ENCODE measurements around the gene C1orf174. TPM values are rescaled to one million over a fixed set of nuclear protein-coding genes. Genes with fewer than 3 reads are reported as not detected.
"Not testable (repeated sequence)": the region's sequence is repeated elsewhere in the genome, so short reads cannot be mapped to it uniquely, and the experiment has no call there.

The C1orf174 gene
- total and polyA plus RNA-seq, 2 donors, result 19.3 to 23.1 TPM

DNA sequence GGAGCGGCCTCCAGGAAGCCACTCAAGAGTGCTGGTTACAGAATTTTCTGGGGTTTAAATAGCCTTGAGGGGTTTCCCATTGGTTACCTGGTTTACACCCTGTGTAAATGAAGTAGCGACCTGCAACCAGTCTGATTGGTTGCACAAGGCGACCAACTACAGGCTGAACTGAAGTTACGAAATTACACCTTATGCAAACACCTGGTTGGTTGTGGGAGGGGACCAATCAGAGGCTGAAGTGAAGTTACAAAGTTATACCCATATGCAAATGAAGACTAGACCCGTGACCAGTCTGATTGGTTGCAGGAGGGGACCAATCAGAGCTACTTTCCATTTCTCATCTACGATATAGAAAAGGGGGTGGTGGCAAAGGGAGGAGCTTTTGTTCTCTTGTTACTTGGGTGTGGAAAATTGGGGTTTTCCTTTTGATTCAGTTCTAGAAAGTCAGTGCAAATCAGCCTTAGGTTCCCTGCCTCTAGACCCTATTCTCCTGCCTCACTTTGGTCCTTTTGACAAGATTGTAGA is 22.2 kb upstream of the C1orf174 start:
- H3K4me3 ChIP-seq (ENCODE audit: low read length in 2 of 2), result no peak overlapping the region
- WGBS, result 89% methylated on average over 6 of the region's 6 CpGs
- H3K9me3 ChIP-seq (ENCODE audit: control insufficient read depth in 2 of 2, insufficient read depth in 1 of 2, low read length in 1 of 2), result no peaks in the 10 kb centered on the region
- no peaks in the 10 kb centered on the region for H3K27me3 ChIP-seq (ENCODE audit: control insufficient read depth in 2 of 2, insufficient read depth in 1 of 2, low read length in 1 of 2)
- no peaks in the 10 kb centered on the region for H3K4me1 ChIP-seq (ENCODE audit: control insufficient read depth in 2 of 2, insufficient read depth in 2 of 2, low read length in 2 of 2)
- H3K27ac ChIP-seq (ENCODE audit: low read depth in 1 of 2, low read length in 1 of 2), result no peak overlapping the region
- no peaks in the 10 kb centered on the region for H3K36me3 ChIP-seq (ENCODE audit: control insufficient read depth in 2 of 2, insufficient read depth in 2 of 2, low read length in 1 of 2)
- no peak for DNase-seq (ENCODE audit: low read depth in 6 of 9, low spot score in 9 of 9)

DNA sequence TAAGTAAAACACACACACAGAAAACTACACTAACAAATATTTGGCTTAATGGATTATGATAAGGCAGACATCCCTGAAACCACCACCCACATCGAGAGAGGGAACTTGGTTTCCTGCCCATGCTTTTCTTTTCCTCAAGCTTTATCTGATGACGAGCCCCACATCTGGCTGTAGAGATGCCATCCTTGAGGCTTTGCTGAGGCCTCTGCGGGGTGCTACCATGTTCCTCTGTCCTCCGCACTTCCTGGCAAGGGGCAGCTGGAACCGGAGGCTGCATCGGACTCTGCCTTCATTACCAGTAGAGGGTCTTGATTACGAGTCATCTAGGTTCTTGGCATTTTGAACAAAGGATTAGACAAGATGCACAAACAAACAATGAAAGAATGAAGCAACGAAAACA is 21.7 kb upstream of the C1orf174 start:
- H3K27ac ChIP-seq (ENCODE audit: low read depth in 1 of 2, low read length in 1 of 2), result no peak overlapping the region
- no peaks in the 10 kb centered on the region for H3K9me3 ChIP-seq (ENCODE audit: control insufficient read depth in 2 of 2, insufficient read depth in 1 of 2, low read length in 1 of 2)
- H3K4me3 ChIP-seq (ENCODE audit: low read length in 2 of 2), result no peak overlapping the region
- no peaks in the 10 kb centered on the region for H3K4me1 ChIP-seq (ENCODE audit: control insufficient read depth in 2 of 2, insufficient read depth in 2 of 2, low read length in 2 of 2)
- H3K36me3 ChIP-seq (ENCODE audit: control insufficient read depth in 2 of 2, insufficient read depth in 2 of 2, low read length in 1 of 2), result no peaks in the 10 kb centered on the region
- H3K27me3 ChIP-seq (ENCODE audit: control insufficient read depth in 2 of 2, insufficient read depth in 1 of 2, low read length in 1 of 2), result no peaks in the 10 kb centered on the region
- no peak for DNase-seq (ENCODE audit: low read depth in 6 of 9, low spot score in 9 of 9)
- WGBS, result 68% methylated on average over 8 of the region's 8 CpGs

DNA sequence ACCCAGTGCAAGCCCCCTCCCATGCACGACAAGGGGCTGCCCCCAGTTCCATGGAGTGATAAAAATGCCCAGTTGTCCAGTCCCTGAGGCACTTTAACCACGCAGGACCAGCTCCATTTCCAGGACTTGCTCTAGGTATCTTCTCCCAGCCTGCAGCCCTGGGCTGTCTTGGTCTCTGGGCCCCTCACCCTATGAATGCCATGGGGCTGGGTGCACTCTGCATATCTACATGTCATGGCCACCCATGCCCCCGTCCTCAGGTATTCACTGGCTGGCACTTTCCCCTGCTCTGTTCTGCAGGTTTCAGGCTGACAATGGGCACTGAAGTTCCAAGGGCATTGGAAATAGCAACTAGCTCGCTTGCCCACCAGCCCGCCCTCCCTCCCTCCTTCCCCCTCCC is 19.6 kb upstream of the C1orf174 start:
- no peak overlapping the region for H3K27ac ChIP-seq (ENCODE audit: low read depth in 1 of 2, low read length in 1 of 2)
- H3K36me3 ChIP-seq (ENCODE audit: control insufficient read depth in 2 of 2, insufficient read depth in 2 of 2, low read length in 1 of 2), result no peaks in the 10 kb centered on the region
- H3K4me1 ChIP-seq (ENCODE audit: control insufficient read depth in 2 of 2, insufficient read depth in 2 of 2, low read length in 2 of 2), result no peaks in the 10 kb centered on the region
- DNase-seq (ENCODE audit: low read depth in 6 of 9, low spot score in 9 of 9), result no peak
- H3K4me3 ChIP-seq (ENCODE audit: low read length in 2 of 2), result no peak overlapping the region
- no peaks in the 10 kb centered on the region for H3K9me3 ChIP-seq (ENCODE audit: control insufficient read depth in 2 of 2, insufficient read depth in 1 of 2, low read length in 1 of 2)
- H3K27me3 ChIP-seq (ENCODE audit: control insufficient read depth in 2 of 2, insufficient read depth in 1 of 2, low read length in 1 of 2), result no peaks in the 10 kb centered on the region
- WGBS, result 88% methylated on average over 5 of the region's 5 CpGs

DNA sequence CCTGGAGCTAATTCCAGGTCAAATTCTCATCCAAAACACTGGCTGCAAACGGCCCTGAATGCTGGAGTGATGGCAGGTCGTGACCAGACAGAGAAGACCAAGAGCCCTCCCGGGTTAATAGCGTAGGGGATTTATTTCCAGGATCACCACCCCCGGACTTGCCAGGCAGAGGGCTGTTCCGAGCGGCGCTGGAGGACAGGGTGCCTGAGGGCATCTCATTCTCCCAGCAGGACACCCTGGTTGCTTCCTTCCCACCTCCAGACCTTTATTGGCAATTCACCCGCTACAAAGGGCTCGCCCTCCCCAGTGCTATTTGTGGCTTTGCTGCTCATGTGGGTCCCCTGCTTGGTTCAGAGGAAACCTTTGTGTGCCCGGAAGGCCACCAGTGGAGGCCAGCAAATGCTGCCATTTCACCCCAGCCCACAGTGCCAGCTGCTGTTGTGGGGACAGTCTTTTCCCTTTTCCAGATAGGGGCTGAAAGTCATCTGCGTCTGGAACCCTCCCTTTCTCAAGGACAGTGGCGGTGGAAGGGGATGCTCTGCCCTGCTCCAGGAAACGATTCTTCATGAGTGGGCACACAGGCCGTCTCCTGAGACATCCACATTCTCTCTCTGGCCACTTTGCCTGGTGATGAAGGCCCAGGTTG is 19.0 kb upstream of the C1orf174 start:
- no peak for DNase-seq (ENCODE audit: low read depth in 6 of 9, low spot score in 9 of 9)
- no peaks in the 10 kb centered on the region for H3K36me3 ChIP-seq (ENCODE audit: control insufficient read depth in 2 of 2, insufficient read depth in 2 of 2, low read length in 1 of 2)
- H3K4me1 ChIP-seq (ENCODE audit: control insufficient read depth in 2 of 2, insufficient read depth in 2 of 2, low read length in 2 of 2), result no peaks in the 10 kb centered on the region
- H3K27ac ChIP-seq (ENCODE audit: low read depth in 1 of 2, low read length in 1 of 2), result no peak overlapping the region
- WGBS, result 86% methylated on average over 15 of the region's 15 CpGs
- no peak overlapping the region for H3K4me3 ChIP-seq (ENCODE audit: low read length in 2 of 2)
- no peaks in the 10 kb centered on the region for H3K27me3 ChIP-seq (ENCODE audit: control insufficient read depth in 2 of 2, insufficient read depth in 1 of 2, low read length in 1 of 2)
- no peaks in the 10 kb centered on the region for H3K9me3 ChIP-seq (ENCODE audit: control insufficient read depth in 2 of 2, insufficient read depth in 1 of 2, low read length in 1 of 2)

DNA sequence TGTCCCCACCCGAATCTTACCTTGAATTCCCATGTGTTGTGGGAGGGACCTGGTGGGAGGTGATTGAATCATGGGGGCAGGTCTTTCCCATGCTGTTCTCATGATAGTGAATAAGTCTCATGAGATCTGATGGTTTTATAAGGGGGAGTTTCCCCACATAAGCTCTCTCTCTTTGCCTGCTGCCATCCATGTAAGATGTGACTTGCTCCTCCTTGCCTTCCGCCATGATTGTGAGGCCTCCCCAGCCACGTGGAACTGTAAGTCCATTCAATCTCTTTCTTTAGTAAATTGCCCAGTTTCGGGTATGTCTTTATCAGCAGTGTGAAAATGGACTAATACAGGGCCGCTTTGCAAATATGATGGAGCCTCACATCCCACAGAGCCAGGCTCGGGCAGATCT is 18.3 kb upstream of the C1orf174 start:
- not testable (repeated sequence) for H3K27me3 ChIP-seq (ENCODE audit: control insufficient read depth in 2 of 2, insufficient read depth in 1 of 2, low read length in 1 of 2); H3K4me3 ChIP-seq (ENCODE audit: low read length in 2 of 2); H3K36me3 ChIP-seq (ENCODE audit: control insufficient read depth in 2 of 2, insufficient read depth in 2 of 2, low read length in 1 of 2); H3K27ac ChIP-seq (ENCODE audit: low read depth in 1 of 2, low read length in 1 of 2); DNase-seq (ENCODE audit: low read depth in 6 of 9, low spot score in 9 of 9); H3K9me3 ChIP-seq (ENCODE audit: control insufficient read depth in 2 of 2, insufficient read depth in 1 of 2, low read length in 1 of 2); H3K4me1 ChIP-seq (ENCODE audit: control insufficient read depth in 2 of 2, insufficient read depth in 2 of 2, low read length in 2 of 2)
- WGBS, result 80% methylated on average over 6 of the region's 6 CpGs

DNA sequence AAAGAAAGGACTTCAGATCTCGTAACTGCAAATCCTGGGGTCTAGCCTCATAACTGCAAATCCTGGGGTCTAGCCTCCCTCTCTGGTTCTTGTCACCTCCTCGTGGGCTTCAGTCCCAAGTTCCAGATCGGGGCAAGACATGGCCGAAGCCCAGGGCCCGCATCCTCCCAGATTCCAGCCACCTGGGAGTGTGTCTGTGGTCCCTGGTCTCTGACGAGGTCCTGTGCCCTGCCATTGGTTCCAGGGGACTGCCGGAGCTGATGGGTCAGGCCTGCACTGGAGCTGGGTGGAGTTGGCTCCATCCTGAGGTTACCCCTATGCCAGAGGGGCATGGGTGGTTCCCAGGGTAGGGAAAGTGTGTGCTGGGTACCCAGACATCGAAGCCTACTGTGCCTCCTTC is 17.7 kb upstream of the C1orf174 start:
- H3K4me1 ChIP-seq (ENCODE audit: control insufficient read depth in 2 of 2, insufficient read depth in 2 of 2, low read length in 2 of 2), result no peaks in the 10 kb centered on the region
- H3K4me3 ChIP-seq (ENCODE audit: low read length in 2 of 2), result no peak overlapping the region
- WGBS, result 93% methylated on average over 8 of the region's 8 CpGs
- H3K9me3 ChIP-seq (ENCODE audit: control insufficient read depth in 2 of 2, insufficient read depth in 1 of 2, low read length in 1 of 2), result no peaks in the 10 kb centered on the region
- H3K27ac ChIP-seq (ENCODE audit: low read depth in 1 of 2, low read length in 1 of 2), result no peak overlapping the region
- no peaks in the 10 kb centered on the region for H3K36me3 ChIP-seq (ENCODE audit: control insufficient read depth in 2 of 2, insufficient read depth in 2 of 2, low read length in 1 of 2)
- no peaks in the 10 kb centered on the region for H3K27me3 ChIP-seq (ENCODE audit: control insufficient read depth in 2 of 2, insufficient read depth in 1 of 2, low read length in 1 of 2)
- DNase-seq (ENCODE audit: low read depth in 6 of 9, low spot score in 9 of 9), result no peak

DNA sequence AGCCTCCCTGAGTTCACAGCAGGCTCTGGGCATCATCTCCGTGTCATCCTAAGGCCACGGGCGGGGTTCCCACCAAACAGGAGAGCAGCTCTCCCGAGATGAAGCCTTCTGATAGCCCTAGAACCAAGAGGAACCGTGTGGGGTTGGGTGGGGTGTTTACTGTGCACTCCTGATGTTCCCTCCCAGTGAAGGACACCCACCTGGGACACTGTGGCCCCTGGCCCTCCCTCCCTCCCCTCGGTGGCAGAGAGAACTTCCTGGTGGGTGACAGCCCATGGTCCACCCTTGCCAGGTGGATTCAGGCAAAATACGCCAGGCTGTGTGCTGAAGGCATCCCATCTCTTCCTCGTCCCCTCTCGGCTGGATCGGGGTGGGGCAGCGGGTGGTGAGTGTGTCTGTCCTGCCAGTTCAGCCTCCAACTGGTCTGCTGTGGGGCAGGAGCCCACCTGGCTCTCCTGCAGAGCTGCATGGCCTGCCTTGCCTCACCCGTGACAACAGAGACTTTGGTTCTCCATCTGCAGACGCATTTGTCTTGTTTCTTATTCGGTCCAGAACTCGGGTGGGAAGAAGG is 15.6 kb upstream of the C1orf174 start:
- H3K9me3 ChIP-seq (ENCODE audit: control insufficient read depth in 2 of 2, insufficient read depth in 1 of 2, low read length in 1 of 2), result no peaks in the 10 kb centered on the region
- 89% methylated on average over 15 of the region's 15 CpGs for WGBS
- H3K27me3 ChIP-seq (ENCODE audit: control insufficient read depth in 2 of 2, insufficient read depth in 1 of 2, low read length in 1 of 2), result peaks cover 0 to 13% of the 10 kb centered on the region in 2 donors
- no peak for DNase-seq (ENCODE audit: low read depth in 6 of 9, low spot score in 9 of 9)
- H3K27ac ChIP-seq (ENCODE audit: low read depth in 1 of 2, low read length in 1 of 2), result no peak overlapping the region
- H3K4me1 ChIP-seq (ENCODE audit: control insufficient read depth in 2 of 2, insufficient read depth in 2 of 2, low read length in 2 of 2), result peaks cover under 1 to 5% of the 10 kb centered on the region in 2 donors
- no peaks in the 10 kb centered on the region for H3K36me3 ChIP-seq (ENCODE audit: control insufficient read depth in 2 of 2, insufficient read depth in 2 of 2, low read length in 1 of 2)
- H3K4me3 ChIP-seq (ENCODE audit: low read length in 2 of 2), result no peak overlapping the region

DNA sequence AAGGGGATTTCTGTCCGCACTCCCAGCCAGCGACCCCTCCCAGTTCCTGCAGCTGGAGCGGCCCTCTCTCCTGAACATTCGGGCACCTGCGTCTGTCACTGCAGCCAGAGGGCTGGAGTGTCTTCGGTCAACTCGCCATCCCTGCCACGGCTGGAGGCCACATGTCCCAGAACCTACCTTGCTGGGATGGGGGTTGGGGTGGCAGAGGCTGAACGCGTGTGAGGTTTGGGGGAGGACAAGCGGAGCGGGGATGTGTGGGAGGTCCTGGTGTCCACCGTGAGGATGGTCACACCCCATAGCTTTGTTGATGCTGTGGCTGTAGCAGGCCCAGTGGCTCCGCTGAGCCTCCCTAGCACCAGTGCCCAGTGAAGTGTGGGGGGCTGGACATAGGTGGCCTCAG is 14.8 kb upstream of the C1orf174 start:
- Histone ChIP-seq H3K9me3 (ENCODE audit: control insufficient read depth in 2 of 2, insufficient read depth in 1 of 2, low read length in 1 of 2) (no peaks in the 10 kb centered on the region), H3K36me3 (ENCODE audit: control insufficient read depth in 2 of 2, insufficient read depth in 2 of 2, low read length in 1 of 2) (no peaks in the 10 kb centered on the region), H3K4me1 (ENCODE audit: control insufficient read depth in 2 of 2, insufficient read depth in 2 of 2, low read length in 2 of 2) (peaks cover 3 to 7% of the 10 kb centered on the region in 2 donors), H3K27me3 (ENCODE audit: control insufficient read depth in 2 of 2, insufficient read depth in 1 of 2, low read length in 1 of 2) (peaks cover 0 to 19% of the 10 kb centered on the region in 2 donors), H3K27ac (ENCODE audit: low read depth in 1 of 2, low read length in 1 of 2) (no peak overlapping the region), H3K4me3 (ENCODE audit: low read length in 2 of 2) (no peak overlapping the region)
- DNase-seq (ENCODE audit: low read depth in 6 of 9, low spot score in 9 of 9), result no peak
- 94% methylated on average over 14 of the region's 14 CpGs for WGBS

DNA sequence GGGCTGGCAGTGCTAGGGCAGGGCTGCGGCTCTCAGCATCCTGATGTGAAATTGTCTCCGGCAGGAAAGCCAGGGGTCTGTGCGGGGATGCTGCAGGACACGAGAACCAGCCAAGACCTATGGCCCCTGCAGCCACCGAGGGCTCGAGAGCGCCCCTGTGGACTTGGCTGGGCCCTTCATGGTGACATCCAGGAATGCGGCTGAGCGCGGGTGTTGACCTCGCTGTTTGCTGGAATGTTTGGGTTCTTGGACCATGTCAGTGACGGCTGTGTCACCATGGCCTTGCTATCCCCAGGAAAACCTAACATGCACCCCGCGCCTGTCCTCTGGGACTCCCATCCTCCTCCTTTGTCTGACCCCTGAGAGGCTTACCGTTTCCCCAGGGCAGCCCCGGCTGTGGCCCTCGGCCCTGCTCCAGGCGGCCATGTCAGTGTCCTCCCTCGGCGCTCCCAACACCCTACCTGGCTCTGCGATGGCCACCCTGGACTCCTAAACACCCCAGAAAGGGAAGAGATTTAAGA is 14.3 kb upstream of the C1orf174 start:
- no peak for DNase-seq (ENCODE audit: low read depth in 6 of 9, low spot score in 9 of 9)
- H3K27me3 ChIP-seq (ENCODE audit: control insufficient read depth in 2 of 2, insufficient read depth in 1 of 2, low read length in 1 of 2), result peaks cover 0 to 20% of the 10 kb centered on the region in 2 donors
- H3K9me3 ChIP-seq (ENCODE audit: control insufficient read depth in 2 of 2, insufficient read depth in 1 of 2, low read length in 1 of 2), result no peaks in the 10 kb centered on the region
- no peaks in the 10 kb centered on the region for H3K36me3 ChIP-seq (ENCODE audit: control insufficient read depth in 2 of 2, insufficient read depth in 2 of 2, low read length in 1 of 2)
- 94% methylated on average over 21 of the region's 21 CpGs for WGBS
- H3K4me1 ChIP-seq (ENCODE audit: control insufficient read depth in 2 of 2, insufficient read depth in 2 of 2, low read length in 2 of 2), result peaks cover 3 to 7% of the 10 kb centered on the region in 2 donors
- no peak overlapping the region for H3K4me3 ChIP-seq (ENCODE audit: low read length in 2 of 2)
- no peak overlapping the region for H3K27ac ChIP-seq (ENCODE audit: low read depth in 1 of 2, low read length in 1 of 2)

Measured in thymus (tissue), 11 donors.